Left lobe of liver (tissue), 2 donors: ENCODE data around the gene CCDC17. TPM values are rescaled to one million over a fixed set of nuclear protein-coding genes. Genes with fewer than 3 reads are reported as not detected.

Experiments
- ATAC-seq: fragments of 200-7000 bp; cut with Tn5 transposase; one replicate; pipeline ENCODE4 v1.9.1; 2020; ENCODE audit warnings: mild to moderate bottlenecking, moderate library complexity
- DNase-seq: peaks from one replicate; pipeline ENCODE4 v3.0.0-alpha.2; 2020; ENCODE audit warnings: low spot score
- total RNA-seq: library from RNA; stranded (reverse); gene quantifications from one replicate; pipeline ENCODE4 v1.2.1, GENCODE V29; 2021
- donor health status: DM: no; HTN: no; CAD: no; lungs with moderate emphysema.
- donor health status: DM: no; HTN: yes; CAD: no.

CCDC17 gene
- 2.7 TPM for total RNA-seq

GRCh38 chr1:45623972-45624371, at the start of gene CCDC17:
CCDC17 (minus strand) TSS chr1:45624054; CDS start chr1:45623909, 145 bp downstream.
- ATAC-seq, result no peak
- DNase-seq, result no peak

GRCh38 chr1:45669859-45670655, 46.2 kb upstream of the CCDC17 start:
- DNase-seq (no peak), ATAC-seq (no peak)

- DNase-seq (no peak), ATAC-seq (peak; percentile 29)
These were observed 45.5 kb upstream of the CCDC17 start for GRCh38 chr1:45669379-45669778.

GRCh38 chr1:45668526-45668925, 44.7 kb upstream of the CCDC17 start:
- ATAC-seq, result no peak
- no peak for DNase-seq

GRCh38 chr1:45667321-45668111, 43.7 kb upstream of the CCDC17 start:
- ATAC-seq (no peak), DNase-seq (no peak)

GRCh38 chr1:45666836-45667235, 43.0 kb upstream of the CCDC17 start:
- ATAC-seq (no peak), DNase-seq (no peak)

- ATAC-seq, result no peak
- no peak for DNase-seq
These were observed 36.5 kb upstream of the CCDC17 start for GRCh38 chr1:45660336-45660735.

GRCh38 chr1:45659222-45659621, 35.4 kb upstream of the CCDC17 start:
- no peak for ATAC-seq
- DNase-seq, result no peak

GRCh38 chr1:45658171-45658570, 34.3 kb upstream of the CCDC17 start:
- no peak for DNase-seq
- peak; percentile 96 for ATAC-seq

- DNase-seq, result no peak
- no peak for ATAC-seq
These were observed 32.8 kb upstream of the CCDC17 start for GRCh38 chr1:45656573-45657226.

GRCh38 chr1:45654540-45655280, 30.9 kb upstream of the CCDC17 start:
- DNase-seq (no peak), ATAC-seq (no peak)

- DNase-seq, result no peak
These were observed 23.6 kb upstream of the CCDC17 start for GRCh38 chr1:45647248-45648021.

GRCh38 chr1:45644661-45645060, 20.8 kb upstream of the CCDC17 start:
- ATAC-seq (no peak), DNase-seq (no peak)

More at GRCh38 chr1:45647248-45648021, 23.6 kb upstream of the CCDC17 start:
- ATAC-seq, result peak; percentile 51

GRCh38 chr1:45643978-45644377, 20.1 kb upstream of the CCDC17 start:
- DNase-seq, result no peak
- peak; percentile 56 for ATAC-seq

- DNase-seq, result no peak
- ATAC-seq, result no peak
These were observed 19.5 kb upstream of the CCDC17 start for GRCh38 chr1:45643321-45643720.

- ATAC-seq, result peak; percentile 56
- DNase-seq, result no peak
These were observed 16.4 kb upstream of the CCDC17 start for GRCh38 chr1:45640293-45640692.

- no peak for ATAC-seq
- no peak for DNase-seq
These were observed 11.4 kb upstream of the CCDC17 start for GRCh38 chr1:45635211-45635610.

- ATAC-seq, result no peak
- DNase-seq, result no peak
These were observed 6.6 kb upstream of the CCDC17 start for GRCh38 chr1:45630429-45630828.

- peak; percentile 44 for ATAC-seq
These were observed 5.2 kb upstream of the CCDC17 start for GRCh38 chr1:45629035-45629434.

More at GRCh38 chr1:45629035-45629434, 5.2 kb upstream of the CCDC17 start:
- DNase-seq, result no peak
